A549 (cell line): Measurements from ENCODE around the gene FAF1. TPM values are rescaled to one million over a fixed set of nuclear protein-coding genes. Genes with fewer than 3 reads are reported as not detected.

ENCODE experiments used
- ATAC-seq, 2 experiments: fragments of 200-7000 bp in 1 of 2; fragments of >200 bp in 1 of 2; cut with Nextera tagmentation in 1 of 2; cut with Tn5 transposase in 1 of 2; 3 replicates each; pipeline versions ENCODE4 v1.8.0 to v1.9.1; 2018 to 2020; ENCODE audit warnings: mild to moderate bottlenecking in 1 of 2, moderate library complexity in 1 of 2
- CTCF ChIA-PET: fragments of 300-600 bp; sonication (Branson Sonifier 250); formaldehyde crosslinking; extraction: SDS; loops from one replicate; lab custom pipeline; 2021; ENCODE audit warnings: antibody characterized with exemption, inconsistent platforms; lab: Yijun Ruan, JAX
- POLR2A ChIA-PET: fragments of 350-600 bp; formaldehyde crosslinking; extraction: SDS; loops from one replicate; lab custom pipeline; 2021; ENCODE audit warnings: antibody characterized with exemption, inconsistent platforms; lab: Yijun Ruan, JAX
- DNase-seq, 2 experiments: peaks; one replicate each; pipeline versions ENCODE4 v3.0.0 to v3.0.0-alpha.2; 2011 to 2016; ENCODE audit warnings: low read depth in 1 of 2, low spot score in 1 of 2
- FAIRE-seq: peaks from 2 replicates; lab custom pipeline; 2011; peaks lifted over from hg19 to GRCh38; lab: Jason Lieb, UNC
- H3K27ac ChIP-seq, 2 experiments: fragments of >200 bp; sonication (Bioruptor Twin); formaldehyde crosslinking; 3 replicates each; pipeline ENCODE4 v1.5.1; 2016 to 2017
- H3K4me1 ChIP-seq: fragments of >200 bp; sonication (Bioruptor Twin); formaldehyde crosslinking; 3 replicates; pipeline ENCODE4 v1.6.1; 2016
- H3K4me2 ChIP-seq: fragments of >200 bp; sonication (Bioruptor Twin); formaldehyde crosslinking; 3 replicates; pipeline ENCODE4 v1.6.1; 2016
- H3K4me3 ChIP-seq: fragments of >200 bp; sonication (Bioruptor Twin); formaldehyde crosslinking; 3 replicates; pipeline ENCODE4 v1.5.1; 2016
- H3K9me3 ChIP-seq: fragments of >200 bp; sonication (Bioruptor Twin); formaldehyde crosslinking; 3 replicates; pipeline ENCODE4 v1.6.1; 2016
- BHLHE40 ChIP-seq: IDR thresholded peaks from 2 replicates; pipeline ENCODE4 v1.6.1; 2012; ENCODE audit warnings: low read depth, low read length, inconsistent platforms
- EHF ChIP-seq: fragments of 250-450 bp; sonication (Bioruptor Pico); IDR thresholded peaks from 2 replicates; pipeline ENCODE4 v1.5.0; 2020; ENCODE audit warnings: mild to moderate bottlenecking
- ESRRA ChIP-seq: fragments of 150-350 bp; IDR thresholded peaks from 2 replicates; pipeline ENCODE4 v1.6.1; 2014; ENCODE audit warnings: mild to moderate bottlenecking, low read length, borderline replicate concordance
- FOXS1 ChIP-seq: fragments of 250-450 bp; sonication (Bioruptor Pico); IDR thresholded peaks from 2 replicates; pipeline ENCODE4 v1.5.0; 2020; ENCODE audit warnings: mild to moderate bottlenecking, moderate library complexity
- HOXB5 ChIP-seq: fragments of 250-450 bp; sonication (Bioruptor Pico); IDR thresholded peaks from 2 replicates; pipeline ENCODE4 v1.5.0; 2020; ENCODE audit warnings: mild to moderate bottlenecking, moderate library complexity
- JUN ChIP-seq, 2 experiments: fragments of >200 bp; sonication (Bioruptor Twin); formaldehyde crosslinking; IDR thresholded peaks; 2 replicates in 1 of 2; 3 replicates in 1 of 2; pipeline ENCODE4 v1.6.1; 2016 to 2017
- KDM1A ChIP-seq: fragments of 200-600 bp; sonication (generic); IDR thresholded peaks from 2 replicates; pipeline ENCODE4 v1.6.1; 2016; ENCODE audit warnings: low read depth, mild to moderate bottlenecking
- MYC ChIP-seq: IDR thresholded peaks from 2 replicates; pipeline ENCODE4 v1.6.1; 2012; ENCODE audit warnings: mild to moderate bottlenecking, inconsistent platforms, low read length, improper control_type of control experiment, borderline replicate concordance
- NFE2L2 ChIP-seq: fragments of 150-350 bp; conservative IDR thresholded peaks from 2 replicates; pipeline ENCODE4 v1.6.1; 2014; ENCODE audit warnings: low read length
- NR3C1 ChIP-seq: fragments of >200 bp; sonication (Bioruptor Twin); formaldehyde crosslinking; IDR thresholded peaks from 3 replicates; pipeline ENCODE4 v1.6.1; 2017
- POLR2A ChIP-seq: IDR thresholded peaks from 2 replicates; pipeline ENCODE4 v1.6.1; 2012; ENCODE audit warnings: mild to moderate bottlenecking, low read length
- RCOR1 ChIP-seq: fragments of 150-350 bp; IDR thresholded peaks from 2 replicates; pipeline ENCODE4 v1.6.1; 2014; ENCODE audit warnings: antibody characterized with exemption, low read length, low read depth
- RNF2 ChIP-seq: fragments of 200-600 bp; sonication (generic); IDR thresholded peaks from 2 replicates; pipeline ENCODE4 v1.6.1; 2016; ENCODE audit warnings: low read depth, mild to moderate bottlenecking, antibody characterized with exemption, moderate library complexity, borderline replicate concordance
- WGBS: methylation state at CpG from one replicate; pipeline ENCODE4 v1.1.6; 2017; ENCODE audit errors: missing lambda C conversion rate; 5-methylcytosine and 5-hydroxymethylcytosine counted together
- polyA plus RNA-seq, 4 experiments: library from polyadenylated mRNA; depleted of rRNA in 3 of 4; stranded (reverse); fragments of >200 nt; fragmentation: RNase III in 1 of 4; extraction: RNeasy Plus Mini Kit Qiagen cat#74134 plus additional on column Dnase treatment in 1 of 4; gene quantifications; 2 replicates in 3 of 4; 3 replicates in 1 of 4; pipeline ENCODE4 v1.2.3, GENCODE V29; 2011 to 2017
- TF ChIP-seq, protein P1 (sequence below): fragments of >200 bp; sonication (Bioruptor Twin); formaldehyde crosslinking; IDR thresholded peaks from 3 replicates; pipeline ENCODE4 v1.6.1; 2016
- TF ChIP-seq, protein P2 (sequence below): IDR thresholded peaks from 2 replicates; pipeline ENCODE4 v1.6.1; 2012
- TF ChIP-seq, protein P3 (sequence below): fragments of 200-600 bp; sonication (generic); IDR thresholded peaks from 2 replicates; pipeline ENCODE4 v1.6.1; 2016; ENCODE audit warnings: antibody characterized with exemption, mild to moderate bottlenecking, moderate library complexity
- TF ChIP-seq, protein P4 (sequence below): fragments of 250-450 bp; sonication (Bioruptor Pico); IDR thresholded peaks from 2 replicates; pipeline ENCODE4 v1.5.0; 2020; ENCODE audit warnings: low read depth, mild to moderate bottlenecking, moderate library complexity

Gene FAF1
- polyA plus RNA-seq, 2 of the 4 experiments (the other 2 are of a cell fraction) = 31.7 to 46.2 TPM

DNA sequence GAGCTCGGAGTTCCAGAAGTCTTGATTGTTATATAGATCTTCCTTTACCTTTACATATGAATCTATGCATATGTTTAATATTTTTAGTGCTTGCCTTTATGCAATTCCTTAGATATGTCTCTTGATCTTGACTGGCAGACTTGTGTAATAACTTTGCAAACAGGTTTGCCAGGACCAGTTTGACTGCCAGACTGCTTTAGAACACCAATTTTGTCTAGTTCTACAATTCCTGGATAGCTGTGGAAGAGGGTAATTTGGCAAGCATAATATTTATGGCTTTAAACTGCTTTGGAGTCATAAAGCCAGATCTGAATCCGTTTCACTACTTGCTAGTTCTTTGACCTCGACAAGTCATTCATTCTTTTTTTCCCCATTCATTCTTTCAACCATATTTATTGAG is 250.0 kb downstream of the FAF1 start (continued):
- no peak for TF ChIP-seq MYC
- no peak for TF ChIP-seq NR3C1
- no peak for TF ChIP-seq KDM1A
- no peak for TF ChIP-seq NFE2L2
- TF ChIP-seq RCOR1 = no peak
- TF ChIP-seq POLR2A = no peak

DNA sequence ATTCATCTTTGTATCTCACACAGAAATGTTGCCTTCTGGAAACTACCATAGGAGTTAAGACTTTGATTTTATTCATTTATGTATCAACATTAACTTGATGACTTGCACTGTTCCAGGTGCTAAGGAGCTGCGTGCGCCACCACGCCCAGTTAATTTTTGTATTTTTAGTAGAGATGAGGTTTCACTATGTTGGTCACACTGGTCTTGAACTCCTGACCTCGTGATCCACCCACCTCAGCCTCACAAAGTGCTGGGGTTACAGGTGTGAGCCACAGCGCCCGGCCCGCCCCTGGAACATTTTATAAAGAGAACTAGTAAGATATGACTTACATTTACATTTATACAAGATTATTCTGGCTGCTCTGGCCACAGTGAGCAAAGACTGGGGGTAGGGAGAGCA is 252.2 kb downstream of the FAF1 start:
- CTCF ChIA-PET = no interaction called here
- no peaks in the 10 kb centered on the region for H3K9me3 ChIP-seq

DNA sequence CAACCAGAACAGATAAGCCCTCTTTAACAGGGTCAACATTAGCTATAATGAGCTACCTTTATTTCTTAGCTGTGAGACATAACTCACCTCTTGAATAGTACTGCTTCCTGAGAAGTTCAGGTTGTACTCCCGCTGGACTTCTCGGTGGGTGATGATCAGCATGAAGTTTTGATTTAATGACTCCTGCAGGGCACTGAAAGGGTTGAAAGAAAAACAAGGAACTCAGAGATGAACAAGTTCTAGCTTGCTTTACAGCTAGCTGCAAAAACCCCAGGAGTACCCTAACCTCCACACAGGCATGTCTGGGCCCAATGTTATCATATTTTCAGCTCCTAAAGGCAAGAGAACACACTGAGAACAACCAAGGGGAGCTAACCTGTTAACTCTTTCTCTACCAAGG is 254.4 kb downstream of the FAF1 start:
- H3K4me1 ChIP-seq = no peaks in the 10 kb centered on the region
- no peak overlapping the region for H3K4me3 ChIP-seq
- TF ChIP-seq BHLHE40 = no peak
- no peak for TF ChIP-seq ESRRA
- TF ChIP-seq, protein P1, sequence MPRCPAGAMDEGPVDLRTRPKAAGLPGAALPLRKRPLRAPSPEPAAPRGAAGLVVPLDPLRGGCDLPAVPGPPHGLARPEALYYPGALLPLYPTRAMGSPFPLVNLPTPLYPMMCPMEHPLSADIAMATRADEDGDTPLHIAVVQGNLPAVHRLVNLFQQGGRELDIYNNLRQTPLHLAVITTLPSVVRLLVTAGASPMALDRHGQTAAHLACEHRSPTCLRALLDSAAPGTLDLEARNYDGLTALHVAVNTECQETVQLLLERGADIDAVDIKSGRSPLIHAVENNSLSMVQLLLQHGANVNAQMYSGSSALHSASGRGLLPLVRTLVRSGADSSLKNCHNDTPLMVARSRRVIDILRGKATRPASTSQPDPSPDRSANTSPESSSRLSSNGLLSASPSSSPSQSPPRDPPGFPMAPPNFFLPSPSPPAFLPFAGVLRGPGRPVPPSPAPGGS = no peak
- TF ChIP-seq JUN (IDR thresholded peaks at IDR 0.05) = no peak
- TF ChIP-seq, all 56 proteins: peak for 0
- Histone ChIP-seq H3K27ac (no peak overlapping the region), H3K4me2 (no peak overlapping the region), H3K9me3 (no peaks in the 10 kb centered on the region)
- no peak for ATAC-seq
- CTCF ChIA-PET = interaction anchor here (0.8 to 4.5 kb wide), 4 partner anchors 45 to 338 kb away, joined by 3 to 22 read pairs (median 4); no protein-coding TSS in a partner anchor
- DNase-seq = no peak
- POLR2A ChIA-PET = no interaction called here
- FAIRE-seq = no peak
- WGBS = 90% methylated on average over 2 of the region's 2 CpGs

More for the DNA sequence above, 252.2 kb downstream of the FAF1 start:
- no peak for ATAC-seq
- DNase-seq = no peak
- TF ChIP-seq, protein P2, sequence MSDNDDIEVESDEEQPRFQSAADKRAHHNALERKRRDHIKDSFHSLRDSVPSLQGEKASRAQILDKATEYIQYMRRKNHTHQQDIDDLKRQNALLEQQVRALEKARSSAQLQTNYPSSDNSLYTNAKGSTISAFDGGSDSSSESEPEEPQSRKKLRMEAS = no peak
- TF ChIP-seq JUN (IDR thresholded peaks at IDR 0.05) = no peak
- no peak for TF ChIP-seq EHF (CRISPR knock-in tag)
- TF ChIP-seq, protein P3, sequence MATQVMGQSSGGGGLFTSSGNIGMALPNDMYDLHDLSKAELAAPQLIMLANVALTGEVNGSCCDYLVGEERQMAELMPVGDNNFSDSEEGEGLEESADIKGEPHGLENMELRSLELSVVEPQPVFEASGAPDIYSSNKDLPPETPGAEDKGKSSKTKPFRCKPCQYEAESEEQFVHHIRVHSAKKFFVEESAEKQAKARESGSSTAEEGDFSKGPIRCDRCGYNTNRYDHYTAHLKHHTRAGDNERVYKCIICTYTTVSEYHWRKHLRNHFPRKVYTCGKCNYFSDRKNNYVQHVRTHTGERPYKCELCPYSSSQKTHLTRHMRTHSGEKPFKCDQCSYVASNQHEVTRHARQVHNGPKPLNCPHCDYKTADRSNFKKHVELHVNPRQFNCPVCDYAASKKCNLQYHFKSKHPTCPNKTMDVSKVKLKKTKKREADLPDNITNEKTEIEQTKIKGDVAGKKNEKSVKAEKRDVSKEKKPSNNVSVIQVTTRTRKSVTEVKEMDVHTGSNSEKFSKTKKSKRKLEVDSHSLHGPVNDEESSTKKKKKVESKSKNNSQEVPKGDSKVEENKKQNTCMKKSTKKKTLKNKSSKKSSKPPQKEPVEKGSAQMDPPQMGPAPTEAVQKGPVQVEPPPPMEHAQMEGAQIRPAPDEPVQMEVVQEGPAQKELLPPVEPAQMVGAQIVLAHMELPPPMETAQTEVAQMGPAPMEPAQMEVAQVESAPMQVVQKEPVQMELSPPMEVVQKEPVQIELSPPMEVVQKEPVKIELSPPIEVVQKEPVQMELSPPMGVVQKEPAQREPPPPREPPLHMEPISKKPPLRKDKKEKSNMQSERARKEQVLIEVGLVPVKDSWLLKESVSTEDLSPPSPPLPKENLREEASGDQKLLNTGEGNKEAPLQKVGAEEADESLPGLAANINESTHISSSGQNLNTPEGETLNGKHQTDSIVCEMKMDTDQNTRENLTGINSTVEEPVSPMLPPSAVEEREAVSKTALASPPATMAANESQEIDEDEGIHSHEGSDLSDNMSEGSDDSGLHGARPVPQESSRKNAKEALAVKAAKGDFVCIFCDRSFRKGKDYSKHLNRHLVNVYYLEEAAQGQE = no peak
- TF ChIP-seq FOXS1 (CRISPR knock-in tag) = no peak
- TF ChIP-seq RNF2 = no peak
- no peak for TF ChIP-seq HOXB5 (CRISPR knock-in tag)
- TF ChIP-seq, protein P4, sequence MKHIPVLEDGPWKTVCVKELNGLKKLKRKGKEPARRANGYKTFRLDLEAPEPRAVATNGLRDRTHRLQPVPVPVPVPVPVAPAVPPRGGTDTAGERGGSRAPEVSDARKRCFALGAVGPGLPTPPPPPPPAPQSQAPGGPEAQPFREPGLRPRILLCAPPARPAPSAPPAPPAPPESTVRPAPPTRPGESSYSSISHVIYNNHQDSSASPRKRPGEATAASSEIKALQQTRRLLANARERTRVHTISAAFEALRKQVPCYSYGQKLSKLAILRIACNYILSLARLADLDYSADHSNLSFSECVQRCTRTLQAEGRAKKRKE (CRISPR knock-in tag) = no peak
- no peak for TF ChIP-seq BHLHE40
- Histone ChIP-seq H3K4me1 (no peaks in the 10 kb centered on the region), H3K4me3 (no peak overlapping the region), H3K27ac (no peak overlapping the region), H3K4me2 (no peak overlapping the region)
- 91% methylated on average over 7 of the region's 7 CpGs for WGBS
- FAIRE-seq = no peak
- POLR2A ChIA-PET = no interaction called here
